Activated CD4-positive, alpha-beta memory T cell treated with anti-CD3 and anti-CD28 coated beads, Interleukin-2, amount 10 ng/mL, durations not matched to agents 7 days and 5 days (primary cell): Measurements from ENCODE around the gene RPS14. TPM values are rescaled to one million over a fixed set of nuclear protein-coding genes. Genes with fewer than 3 reads are reported as not detected.
"Not testable (repeated sequence)": the region's sequence is repeated elsewhere in the genome, so short reads cannot be mapped to it uniquely, and the experiment has no call there.

Experiments
- CTCF ChIA-PET: fragments of 350-600 bp; sonication (Branson Sonifier 250); formaldehyde crosslinking; loops from one replicate; lab custom pipeline; 2021; ENCODE audit warnings: antibody characterized with exemption, inconsistent platforms; lab: Charles Lee
- POLR2A ChIA-PET: fragments of 350-600 bp; sonication (Branson Sonifier 250); formaldehyde crosslinking; loops from one replicate; lab custom pipeline; 2021; ENCODE audit warnings: antibody characterized with exemption; lab: Charles Lee
- DNase-seq: peaks from one replicate; pipeline ENCODE4 v3.0.0-alpha.2; 2020
- H3K27ac Mint-ChIP-seq: one replicate; pipeline ENCODE4 v1.8.0; 2021; ENCODE audit warnings: mild to moderate bottlenecking, mixed read lengths
- H3K27me3 Mint-ChIP-seq: one replicate; pipeline ENCODE4 v1.8.0; 2021; ENCODE audit warnings: mixed read lengths
- H3K36me3 Mint-ChIP-seq: one replicate; pipeline ENCODE4 v1.8.0; 2021; ENCODE audit warnings: low read depth, mixed read lengths
- H3K4me1 Mint-ChIP-seq: one replicate; pipeline ENCODE4 v1.8.0; 2021; ENCODE audit warnings: mixed read lengths
- H3K4me3 Mint-ChIP-seq: one replicate; pipeline ENCODE4 v1.8.0; 2021; ENCODE audit warnings: mild to moderate bottlenecking, mixed read lengths
- H3K9me3 Mint-ChIP-seq: one replicate; pipeline ENCODE4 v1.8.0; 2021; ENCODE audit warnings: mixed read lengths
- total RNA-seq, 2 experiments: library from RNA; stranded (reverse); gene quantifications; one replicate each; pipeline ENCODE4 v1.2.3, GENCODE V29; 2021

The RPS14 gene
- total RNA-seq, 2 experiments from 2014 or later: 2,316 to 2,367 TPM

DNA sequence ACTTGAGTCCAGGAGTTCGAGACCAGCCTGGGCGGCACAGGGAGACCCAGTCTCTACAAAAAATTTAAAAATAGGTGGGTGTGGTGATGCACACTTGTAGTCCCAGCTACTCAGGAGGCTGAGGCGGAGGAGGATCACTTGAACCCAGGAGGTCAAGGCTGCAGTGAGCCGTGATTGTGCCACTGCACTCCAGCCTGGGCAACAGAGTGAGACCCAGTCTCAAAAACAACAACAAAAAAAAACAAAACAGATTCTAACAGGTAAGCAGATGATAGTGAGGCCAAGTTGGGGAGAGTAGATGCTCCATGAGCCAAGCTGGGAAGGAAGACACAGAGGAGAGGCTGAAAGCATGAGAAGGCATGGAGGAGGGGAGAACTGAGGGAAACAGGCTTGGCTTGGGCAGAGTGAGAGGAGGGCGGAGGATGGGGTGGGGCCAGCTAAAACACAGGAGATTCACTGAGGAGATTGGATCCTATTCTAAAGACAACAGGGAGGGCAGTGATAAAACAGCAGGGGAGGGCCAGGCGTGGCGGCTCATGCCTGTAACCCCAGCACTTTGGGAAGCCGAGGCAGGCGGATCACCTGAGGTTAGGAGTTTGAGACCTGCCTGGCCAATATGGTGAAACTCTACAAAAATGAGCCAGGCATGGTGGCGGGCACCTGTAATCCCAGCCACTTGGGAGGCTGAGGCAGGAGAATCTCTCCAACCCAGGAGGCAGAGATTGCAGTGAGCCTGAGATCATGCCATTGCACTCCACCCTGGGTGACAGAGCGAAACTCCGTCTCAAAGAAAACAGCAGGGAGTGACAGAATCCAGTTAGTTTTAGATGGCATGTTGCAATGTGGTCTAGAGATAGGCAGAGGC, 8.4 kb downstream of the RPS14 start:
- CTCF ChIA-PET: no interaction called here
- Mint-ChIP-seq H3K4me3 (no peak overlapping the region), H3K27me3 (no peaks in the 10 kb centered on the region), H3K4me1 (peaks cover 12% of the 10 kb centered on the region), H3K9me3 (no peaks in the 10 kb centered on the region), H3K27ac (no peak overlapping the region), H3K36me3 (peaks cover 32% of the 10 kb centered on the region)
- no peak for DNase-seq
- POLR2A ChIA-PET: no interaction called here

DNA sequence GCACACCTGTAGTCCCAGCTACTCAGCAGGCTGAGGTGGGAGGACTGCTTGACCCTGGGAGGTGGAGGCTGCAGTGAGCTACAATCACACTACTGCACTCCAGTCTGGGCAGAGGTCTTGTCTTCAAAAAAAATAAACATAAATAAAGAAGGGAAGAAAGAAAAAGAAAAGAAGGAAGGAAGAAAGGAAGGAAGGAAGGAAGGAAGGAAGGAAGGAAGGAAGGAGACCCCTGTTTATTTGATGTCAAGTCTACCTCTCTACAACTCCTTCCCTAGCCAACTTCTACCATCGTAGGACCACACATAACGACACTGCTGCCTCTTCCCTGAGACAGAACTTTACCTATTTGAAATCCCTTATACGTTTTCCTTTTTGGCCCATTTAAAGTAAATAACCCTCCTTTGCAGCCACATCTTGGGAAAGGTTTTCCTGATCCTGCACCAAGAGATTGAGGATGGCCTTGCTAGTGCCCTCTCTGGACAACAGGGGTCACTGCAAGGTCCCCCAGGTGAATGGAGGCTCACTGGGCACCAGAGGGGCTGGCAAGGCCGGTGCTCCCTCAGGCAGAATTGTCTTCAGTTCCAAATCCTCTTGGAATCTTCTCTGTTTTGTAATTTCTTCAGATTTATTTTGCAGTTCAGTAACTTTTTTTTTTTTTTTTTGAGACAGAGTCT, 10.5 kb downstream of the RPS14 start:
- POLR2A ChIA-PET: interaction anchor here (1.3 to 1.4 kb wide), 2 partner anchors 11 to 26 kb away, joined by 3 to 6 read pairs; partner anchors contain the start of genes CD74 and RPS14
- Mint-ChIP-seq H3K27me3 (no peaks in the 10 kb centered on the region), H3K4me3 (no peak overlapping the region), H3K9me3 (no peaks in the 10 kb centered on the region), H3K4me1 (peaks cover 11% of the 10 kb centered on the region), H3K36me3 (peaks cover 20% of the 10 kb centered on the region), H3K27ac (no peak overlapping the region)
- DNase-seq: no peak
- CTCF ChIA-PET: interaction anchor here (0.7 to 1.9 kb wide), 3 partner anchors 11 to 118 kb away, joined by 3 to 6 read pairs (median 3); partner anchors contain the start of gene RPS14

DNA sequence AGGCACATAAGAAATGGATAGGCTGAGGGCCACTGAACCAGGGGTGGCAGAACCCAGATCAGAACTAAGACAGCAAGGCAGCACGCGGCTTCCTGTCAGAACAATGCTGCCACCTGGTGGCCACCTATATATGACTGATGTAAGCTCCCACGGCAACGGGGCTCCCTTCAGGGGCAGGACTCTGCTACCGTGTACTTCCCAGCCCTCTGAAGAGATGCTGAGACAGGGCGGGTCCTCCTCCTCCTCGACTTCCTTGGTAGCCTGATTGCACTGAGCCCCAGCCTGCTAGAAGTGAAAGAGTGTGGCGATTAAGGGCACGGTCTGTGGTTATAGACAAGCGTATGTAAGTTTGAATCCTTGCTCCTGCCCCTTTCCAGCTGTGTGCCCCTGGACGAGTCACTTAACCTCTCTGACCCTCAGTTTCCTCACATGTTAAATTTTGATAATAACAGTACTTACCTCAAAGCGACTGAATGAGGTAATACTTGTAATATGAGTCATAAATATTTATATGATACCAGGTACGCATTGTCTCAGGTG, 13.3 kb downstream of the RPS14 start:
- H3K27ac Mint-ChIP-seq: peak overlapping the region; percentile 45
- peak; percentile 91 for DNase-seq
- no peaks in the 10 kb centered on the region for H3K27me3 Mint-ChIP-seq
- ChIA-PET POLR2A (interaction anchor here (0.6 to 1.6 kb wide), 10 partner anchors 9 to 264 kb away, joined by 3 to 12 read pairs (median 4); partner anchors contain the start of genes CD74, RBM22 and RPS14), CTCF (interaction anchor here (0.5 to 3.1 kb wide), 18 partner anchors 10 to 686 kb away, joined by 3 to 29 read pairs (median 4); partner anchors contain the start of genes CD74 and RPS14)
- H3K9me3 Mint-ChIP-seq: no peaks in the 10 kb centered on the region
- peaks cover 11% of the 10 kb centered on the region for H3K4me1 Mint-ChIP-seq
- H3K4me3 Mint-ChIP-seq: peak overlapping the region; percentile 49
- peaks cover 7% of the 10 kb centered on the region for H3K36me3 Mint-ChIP-seq

DNA sequence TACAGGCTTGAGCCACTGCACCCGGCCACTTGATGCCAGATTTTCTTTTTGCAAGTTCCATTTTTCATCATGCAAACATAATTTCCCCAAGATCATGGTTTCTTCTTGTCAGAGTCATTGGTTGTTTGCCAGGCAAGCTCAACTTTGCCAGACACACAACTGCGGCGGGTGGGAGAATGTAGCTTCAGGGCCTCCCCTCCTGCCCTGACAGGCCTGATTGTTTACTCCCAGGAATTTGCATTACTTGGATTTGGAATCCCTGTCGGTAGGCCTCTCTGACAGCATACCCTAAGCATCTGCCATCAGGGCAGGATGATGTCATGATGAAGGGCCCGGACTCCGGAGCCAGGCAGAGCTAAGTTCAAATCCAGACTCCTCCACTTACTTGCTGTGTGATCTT, 15.1 kb downstream of the RPS14 start:
- Mint-ChIP-seq H3K27me3 (no peaks in the 10 kb centered on the region), H3K36me3 (no peaks in the 10 kb centered on the region), H3K4me3 (no peak overlapping the region), H3K9me3 (no peaks in the 10 kb centered on the region), H3K4me1 (peaks cover 11% of the 10 kb centered on the region), H3K27ac (no peak overlapping the region)
- no peak for DNase-seq
- CTCF ChIA-PET: interaction anchor here (1.3 to 3.1 kb wide), 4 partner anchors 9 to 37 kb away, joined by 3 to 29 read pairs (median 7); partner anchors contain the start of gene CD74
- POLR2A ChIA-PET: no interaction called here

DNA sequence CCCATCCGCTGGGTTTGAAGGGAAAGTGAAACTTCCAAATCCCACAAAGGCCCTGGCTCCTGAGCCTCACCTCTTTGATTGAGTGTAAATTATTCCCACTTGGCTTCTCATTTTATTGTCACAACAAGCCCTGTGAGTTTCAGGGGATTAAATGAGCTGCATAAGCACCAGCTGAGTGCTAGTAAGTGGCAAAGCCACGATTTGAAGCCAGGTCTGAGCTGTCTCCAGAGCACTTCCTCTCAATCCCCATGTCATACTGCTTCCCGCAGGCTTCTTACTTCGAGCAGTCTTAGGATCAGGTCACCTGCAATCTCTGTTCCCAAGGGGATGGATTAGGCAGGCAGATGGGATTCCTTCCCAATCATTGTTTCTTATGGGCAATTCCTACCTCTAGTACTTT, 18.0 kb downstream of the RPS14 start:
- CTCF ChIA-PET: interaction anchor here (1.5 kb wide), 1 partner anchor 34 kb away, joined by 8 read pairs; no protein-coding TSS in a partner anchor

DNA sequence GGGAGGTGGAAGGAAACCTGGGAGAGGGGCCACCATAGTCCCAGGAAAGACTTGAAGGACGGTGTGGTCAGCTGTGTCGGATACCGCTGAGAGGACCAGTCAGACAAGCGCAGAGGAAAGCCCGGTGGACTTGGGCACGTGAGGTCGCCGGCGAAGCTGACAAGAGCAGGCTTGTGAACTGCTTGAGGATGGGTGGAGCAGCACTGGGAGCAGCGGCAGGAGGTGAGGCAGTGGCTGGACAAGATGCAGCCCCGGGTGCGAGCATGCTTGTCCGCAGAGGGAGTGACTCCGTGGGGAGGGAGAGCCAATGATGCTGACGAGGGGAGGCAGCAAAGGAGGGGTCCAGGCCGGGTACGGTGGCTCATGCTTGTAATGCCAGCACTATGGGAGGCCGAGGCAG, 18.5 kb downstream of the RPS14 start:
- no peak for DNase-seq
- Mint-ChIP-seq H3K27ac (no peak overlapping the region), H3K4me3 (no peak overlapping the region), H3K27me3 (peaks cover 3% of the 10 kb centered on the region), H3K9me3 (no peaks in the 10 kb centered on the region), H3K36me3 (no peaks in the 10 kb centered on the region), H3K4me1 (peaks cover 4% of the 10 kb centered on the region)
- ChIA-PET POLR2A (interaction anchor here (1.8 kb wide), 1 partner anchor 19 kb away, joined by 4 read pairs; the partner anchor contains the start of gene CD74), CTCF (no interaction called here)

More for the DNA sequence above, 18.0 kb downstream of the RPS14 start:
- no peak for DNase-seq
- no peak overlapping the region for H3K4me3 Mint-ChIP-seq
- POLR2A ChIA-PET: interaction anchor here (1.4 to 1.8 kb wide), 2 partner anchors 19 to 35 kb away, joined by 3 to 4 read pairs; partner anchors contain the start of gene CD74
- peaks cover 9% of the 10 kb centered on the region for H3K4me1 Mint-ChIP-seq
- no peaks in the 10 kb centered on the region for H3K36me3 Mint-ChIP-seq
- no peak overlapping the region for H3K27ac Mint-ChIP-seq
- peaks cover 3% of the 10 kb centered on the region for H3K27me3 Mint-ChIP-seq
- H3K9me3 Mint-ChIP-seq: no peaks in the 10 kb centered on the region

DNA sequence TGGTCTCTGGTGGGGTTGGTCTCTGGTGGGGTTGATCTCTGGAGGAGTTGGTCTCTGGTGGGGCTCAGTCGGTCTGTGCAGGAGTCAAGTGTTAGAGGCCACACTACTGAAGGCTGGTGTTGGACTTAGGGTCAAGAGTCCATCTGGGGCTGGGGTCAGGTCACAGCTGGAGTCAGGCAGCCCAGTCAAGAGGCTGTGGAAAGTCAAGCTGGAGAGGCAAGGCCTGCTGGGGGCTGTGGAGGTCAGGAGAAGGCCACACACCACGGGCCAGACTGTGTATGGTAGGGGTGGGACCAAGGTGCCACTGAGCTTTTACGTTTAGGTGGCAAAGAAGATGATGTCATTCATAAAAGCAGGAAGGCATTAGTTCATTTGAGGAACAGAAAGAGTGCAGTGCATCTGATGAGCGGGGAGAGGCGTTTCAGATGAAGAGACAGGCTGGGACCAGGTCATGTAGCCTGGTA, 20.1 kb downstream of the RPS14 start:
- Mint-ChIP-seq H3K4me3 (no peak overlapping the region), H3K4me1 (no peaks in the 10 kb centered on the region), H3K9me3 (no peaks in the 10 kb centered on the region), H3K27me3 (peaks cover 7% of the 10 kb centered on the region), H3K27ac (no peak overlapping the region), H3K36me3 (no peaks in the 10 kb centered on the region)
- ChIA-PET CTCF (no interaction called here), POLR2A (no interaction called here)
- no peak for DNase-seq

DNA sequence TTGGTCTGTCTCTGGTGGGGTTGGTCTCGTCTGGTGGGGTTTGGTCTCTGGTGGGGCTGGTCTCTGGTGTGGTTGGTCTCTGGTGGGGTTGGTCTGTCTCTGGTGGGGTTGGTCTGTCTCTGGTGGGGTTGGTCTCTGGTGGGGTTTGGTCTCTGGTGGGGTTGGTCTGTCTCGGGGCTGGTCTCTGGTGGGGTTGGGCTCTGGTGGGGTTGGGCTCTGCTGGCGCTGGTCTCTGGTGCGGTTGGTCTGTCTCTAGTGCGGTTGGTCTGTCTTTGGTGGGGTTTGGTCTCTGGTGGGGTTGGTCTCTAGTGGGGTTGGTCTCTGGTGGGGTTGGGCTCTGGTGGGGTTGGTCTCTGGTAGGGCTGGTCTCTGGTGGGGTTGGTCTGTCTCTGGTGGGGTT, 20.6 kb downstream of the RPS14 start:
- Mint-ChIP-seq H3K4me3 (no peak overlapping the region), H3K27ac (no peak overlapping the region), H3K4me1 (no peaks in the 10 kb centered on the region), H3K27me3 (peaks cover 7% of the 10 kb centered on the region), H3K36me3 (no peaks in the 10 kb centered on the region), H3K9me3 (no peaks in the 10 kb centered on the region)
- ChIA-PET POLR2A (no interaction called here), CTCF (no interaction called here)
- no peak for DNase-seq

DNA sequence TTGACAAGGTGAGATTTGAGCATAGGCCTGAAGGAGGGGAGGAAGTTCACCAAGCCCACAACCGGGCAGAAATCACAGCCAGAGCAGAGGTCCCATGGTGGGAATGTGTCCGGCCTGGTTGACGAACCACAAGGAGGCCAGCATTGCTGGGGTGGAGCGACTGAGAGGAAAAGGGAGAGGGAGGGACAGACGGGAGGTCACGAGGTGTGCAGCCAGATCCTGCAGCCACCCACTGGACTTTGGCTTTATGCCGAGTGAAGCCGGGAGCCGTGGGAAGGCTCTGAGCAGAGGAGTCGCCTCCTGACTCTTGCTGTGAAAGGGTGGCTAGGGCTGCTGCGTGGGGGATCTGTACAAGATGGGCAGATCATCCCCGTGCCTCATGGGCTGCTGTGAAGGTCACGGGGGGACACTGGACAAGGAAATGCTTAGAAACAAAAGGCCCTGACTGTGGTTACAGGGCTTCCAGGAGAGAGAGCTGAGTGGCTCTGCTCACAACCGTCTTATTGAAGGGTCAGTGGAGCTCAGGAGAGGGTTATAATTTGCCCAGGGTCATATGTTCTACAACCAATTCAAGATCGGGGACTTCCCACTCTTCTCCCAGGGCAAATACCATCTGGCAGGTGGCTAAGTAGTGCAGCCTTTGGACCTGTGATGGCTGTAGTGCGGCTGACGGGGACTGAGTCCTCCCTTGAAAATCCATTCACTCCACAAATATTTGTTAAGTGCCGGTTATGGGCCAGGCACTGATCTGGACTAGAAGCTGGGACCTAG, 21.2 kb downstream of the RPS14 start:
- no peaks in the 10 kb centered on the region for H3K9me3 Mint-ChIP-seq
- H3K27me3 Mint-ChIP-seq: peaks cover 7% of the 10 kb centered on the region
- DNase-seq: no peak
- H3K4me3 Mint-ChIP-seq: no peak overlapping the region
- ChIA-PET POLR2A (interaction anchor here (0.8 kb wide), 1 partner anchor 13 kb away, joined by 3 read pairs; no protein-coding TSS in a partner anchor), CTCF (no interaction called here)
- no peak overlapping the region for H3K27ac Mint-ChIP-seq
- no peaks in the 10 kb centered on the region for H3K4me1 Mint-ChIP-seq
- H3K36me3 Mint-ChIP-seq: no peaks in the 10 kb centered on the region

DNA sequence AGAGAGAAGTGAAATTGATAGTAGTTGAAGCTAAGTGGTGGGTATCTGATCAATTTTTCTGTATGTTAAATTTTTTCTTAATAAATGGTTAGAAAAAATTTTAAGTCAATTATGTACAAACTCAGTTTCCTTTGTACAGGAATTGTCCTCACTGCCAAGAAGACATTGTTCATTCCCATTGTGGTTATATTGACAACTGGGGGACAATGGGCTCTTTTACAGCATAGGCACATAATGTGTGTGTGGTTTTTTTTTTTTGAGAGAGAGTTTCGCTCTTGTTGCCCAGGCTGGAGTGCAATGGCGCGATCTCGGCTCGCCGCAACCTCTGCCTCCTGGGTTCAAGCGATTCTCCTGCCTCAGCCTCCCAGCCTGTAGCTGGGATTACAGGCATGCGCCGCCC, 23.4 kb downstream of the RPS14 start:
- H3K9me3 Mint-ChIP-seq, H3K36me3 Mint-ChIP-seq, H3K4me3 Mint-ChIP-seq, H3K27me3 Mint-ChIP-seq, H3K27ac Mint-ChIP-seq, POLR2A ChIA-PET, DNase-seq, H3K4me1 Mint-ChIP-seq: not testable (repeated sequence)
- CTCF ChIA-PET: interaction anchor here (2.1 kb wide), 1 partner anchor 8 kb away, joined by 5 read pairs; no protein-coding TSS in a partner anchor

DNA sequence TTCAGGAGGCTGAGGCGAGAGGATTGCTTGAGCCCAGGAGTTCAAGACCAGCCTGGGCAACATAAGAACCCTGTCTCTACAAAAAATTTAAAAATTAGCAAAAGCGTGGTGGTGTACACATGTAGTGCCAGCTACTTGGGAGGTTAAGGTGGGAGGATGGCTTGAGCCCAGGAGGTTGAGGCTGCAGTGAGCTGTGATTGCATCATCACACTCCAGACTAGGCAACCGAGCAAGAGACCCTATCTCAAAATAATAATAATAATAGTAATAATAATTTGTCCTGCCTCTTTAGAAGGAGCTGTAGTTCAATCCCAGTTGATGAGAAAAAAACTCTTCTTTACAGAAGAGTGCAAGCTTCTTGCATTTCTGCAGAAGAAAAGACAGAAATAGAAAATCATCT, 26.8 kb downstream of the RPS14 start:
- Mint-ChIP-seq H3K4me3 (no peak overlapping the region), H3K36me3 (no peaks in the 10 kb centered on the region), H3K4me1 (peaks cover 5% of the 10 kb centered on the region), H3K9me3 (no peaks in the 10 kb centered on the region), H3K27ac (no peak overlapping the region), H3K27me3 (peaks cover 6% of the 10 kb centered on the region)
- no peak for DNase-seq
- ChIA-PET POLR2A (interaction anchor here (2.6 kb wide), 1 partner anchor 11 kb away, joined by 18 read pairs; the partner anchor contains the start of gene CD74), CTCF (interaction anchor here (1.2 kb wide), 2 partner anchors 10 to 27 kb away, joined by 4 to 5 read pairs; partner anchors contain the start of gene CD74)

DNA sequence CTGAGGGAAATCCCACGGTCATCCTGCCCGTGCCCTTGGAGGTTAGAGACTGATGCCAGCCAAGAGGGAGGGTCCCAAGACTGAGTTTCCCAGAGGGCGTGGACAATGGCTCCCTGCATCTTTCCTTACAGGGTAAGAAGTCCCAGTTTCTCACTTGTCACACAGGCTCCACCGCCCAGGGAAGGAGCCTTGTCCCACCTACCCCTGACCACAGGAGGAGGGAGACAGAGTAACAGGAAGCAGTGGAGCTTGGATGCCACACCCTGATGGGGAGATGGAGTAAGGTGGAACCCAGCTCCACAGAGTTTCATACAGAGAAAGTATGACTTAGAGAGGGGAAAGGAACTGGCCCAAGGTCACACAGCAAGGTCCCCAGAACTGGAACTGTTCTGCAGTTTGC, 27.5 kb downstream of the RPS14 start:
- DNase-seq: no peak
- ChIA-PET CTCF (interaction anchor here (1.2 kb wide), 2 partner anchors 9 to 28 kb away, joined by 4 to 5 read pairs; partner anchors contain the start of gene CD74), POLR2A (interaction anchor here (2.6 kb wide), 1 partner anchor 10 kb away, joined by 18 read pairs; the partner anchor contains the start of gene CD74)
- Mint-ChIP-seq H3K4me1 (peaks cover 5% of the 10 kb centered on the region), H3K4me3 (no peak overlapping the region), H3K36me3 (no peaks in the 10 kb centered on the region), H3K9me3 (no peaks in the 10 kb centered on the region), H3K27me3 (peaks cover 6% of the 10 kb centered on the region), H3K27ac (no peak overlapping the region)
